ENCODE data around the gene SORBS1. TPM values are rescaled to one million over a fixed set of nuclear protein-coding genes. Genes with fewer than 3 reads are reported as not detected.

Gene SORBS1
- total RNA-seq, 1 donor from 2014 or later: 5.1 TPM

DNA sequence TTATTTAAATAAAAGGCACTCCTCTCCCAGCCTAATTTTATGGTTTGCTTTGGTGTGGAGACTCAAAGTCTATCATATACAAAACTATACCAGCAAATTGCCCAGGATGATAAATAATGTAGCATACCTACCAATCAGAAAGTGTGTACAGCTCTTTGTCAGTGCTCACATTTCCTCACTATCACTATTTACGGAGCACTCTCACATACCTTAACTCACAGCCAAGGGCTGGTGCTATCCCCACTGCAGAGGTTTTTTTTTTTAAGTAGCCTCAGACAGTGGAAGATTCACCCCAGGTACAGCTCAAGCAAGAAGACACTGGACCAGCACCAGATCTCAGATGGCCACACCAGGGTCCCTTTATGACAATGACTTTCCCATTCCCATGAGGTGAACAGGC, 272.9 kb downstream of the SORBS1 start:
- no peak overlapping the region for H2AFZ ChIP-seq (ENCODE audit: low read depth, low read length)
- peaks cover 74% of the 10 kb centered on the region for H3K79me2 ChIP-seq (ENCODE audit: insufficient read depth, low read length)
- Mint-ChIP-seq H3K27ac (ENCODE audit: unreplicated experiment) (no peak overlapping the region), H3K36me3 (ENCODE audit: low read depth, unreplicated experiment) (peaks cover 4% of the 10 kb centered on the region), H3K9me3 (ENCODE audit: unreplicated experiment) (no peaks in the 10 kb centered on the region), H3K4me1 (ENCODE audit: low read depth, unreplicated experiment) (peaks cover 39% of the 10 kb centered on the region), H3K27me3 (ENCODE audit: low read depth, unreplicated experiment) (no peaks in the 10 kb centered on the region), H3K4me3 (ENCODE audit: unreplicated experiment) (peak overlapping the region; percentile 100)
- H3K4me1 ChIP-seq (ENCODE audit: insufficient read depth, low read length): peaks cover 14% of the 10 kb centered on the region
- H3K36me3 ChIP-seq (ENCODE audit: insufficient read depth, low read length): no peaks in the 10 kb centered on the region
- H4K20me1 ChIP-seq (ENCODE audit: insufficient read depth, low read length): peaks cover 55% of the 10 kb centered on the region
- H3K27me3 ChIP-seq (ENCODE audit: insufficient read depth, low read length): no peaks in the 10 kb centered on the region
- H3K4me2 ChIP-seq (ENCODE audit: low read length): peak overlapping the region; percentile 90
- H3K4me3 ChIP-seq (ENCODE audit: insufficient read depth, low read depth, low read length): no peak overlapping the region
- no peak for TF ChIP-seq EZH2 (IDR thresholded peaks at IDR 0.05; ENCODE audit: insufficient read depth, low read length)
- TF ChIP-seq, protein P1, sequence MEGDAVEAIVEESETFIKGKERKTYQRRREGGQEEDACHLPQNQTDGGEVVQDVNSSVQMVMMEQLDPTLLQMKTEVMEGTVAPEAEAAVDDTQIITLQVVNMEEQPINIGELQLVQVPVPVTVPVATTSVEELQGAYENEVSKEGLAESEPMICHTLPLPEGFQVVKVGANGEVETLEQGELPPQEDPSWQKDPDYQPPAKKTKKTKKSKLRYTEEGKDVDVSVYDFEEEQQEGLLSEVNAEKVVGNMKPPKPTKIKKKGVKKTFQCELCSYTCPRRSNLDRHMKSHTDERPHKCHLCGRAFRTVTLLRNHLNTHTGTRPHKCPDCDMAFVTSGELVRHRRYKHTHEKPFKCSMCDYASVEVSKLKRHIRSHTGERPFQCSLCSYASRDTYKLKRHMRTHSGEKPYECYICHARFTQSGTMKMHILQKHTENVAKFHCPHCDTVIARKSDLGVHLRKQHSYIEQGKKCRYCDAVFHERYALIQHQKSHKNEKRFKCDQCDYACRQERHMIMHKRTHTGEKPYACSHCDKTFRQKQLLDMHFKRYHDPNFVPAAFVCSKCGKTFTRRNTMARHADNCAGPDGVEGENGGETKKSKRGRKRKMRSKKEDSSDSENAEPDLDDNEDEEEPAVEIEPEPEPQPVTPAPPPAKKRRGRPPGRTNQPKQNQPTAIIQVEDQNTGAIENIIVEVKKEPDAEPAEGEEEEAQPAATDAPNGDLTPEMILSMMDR (IDR thresholded peaks at IDR 0.05; ENCODE audit: insufficient read depth, low read depth, low read length): no peak
- H3K27ac ChIP-seq (ENCODE audit: low read depth, low read length): no peak overlapping the region
- DNase-seq (ENCODE audit: low read depth) (no peak), FAIRE-seq (no peak)
- no peak overlapping the region for H3K9ac ChIP-seq (ENCODE audit: low read length)
- H3K9me3 ChIP-seq (ENCODE audit: insufficient read depth, low read depth, low read length): no peaks in the 10 kb centered on the region

DNA sequence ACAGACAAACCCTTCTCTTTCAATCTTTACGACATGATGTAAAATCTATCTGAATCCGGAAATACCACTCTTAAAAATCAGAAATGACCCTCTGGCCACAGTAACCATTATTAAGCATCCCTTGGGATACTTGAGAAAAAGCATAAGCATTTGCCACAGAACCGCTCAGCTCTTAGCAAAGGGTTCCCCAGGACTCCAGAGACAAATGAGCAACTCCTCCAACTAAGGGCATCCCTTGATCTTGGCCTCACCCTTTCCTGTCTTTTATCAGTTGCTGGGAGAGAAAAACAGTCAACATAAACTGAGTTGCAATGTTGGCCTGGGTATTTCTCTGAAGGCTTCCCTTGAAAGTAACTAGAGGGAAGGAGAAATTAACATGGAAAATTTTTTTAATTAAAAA, 273.9 kb downstream of the SORBS1 start:
- H3K79me2 ChIP-seq (ENCODE audit: insufficient read depth, low read length): peaks cover 83% of the 10 kb centered on the region
- no peak for TF ChIP-seq EZH2 (IDR thresholded peaks at IDR 0.05; ENCODE audit: insufficient read depth, low read length)
- TF ChIP-seq, protein P1 (IDR thresholded peaks at IDR 0.05; ENCODE audit: insufficient read depth, low read depth, low read length): no peak
- no peaks in the 10 kb centered on the region for H3K36me3 ChIP-seq (ENCODE audit: insufficient read depth, low read length)
- no peak overlapping the region for H3K27ac ChIP-seq (ENCODE audit: low read depth, low read length)
- H3K9me3 ChIP-seq (ENCODE audit: insufficient read depth, low read depth, low read length): no peaks in the 10 kb centered on the region
- H4K20me1 ChIP-seq (ENCODE audit: insufficient read depth, low read length): peaks cover 59% of the 10 kb centered on the region
- DNase-seq (ENCODE audit: low read depth) (no peak), FAIRE-seq (no peak)
- H3K27me3 ChIP-seq (ENCODE audit: insufficient read depth, low read length): no peaks in the 10 kb centered on the region
- Mint-ChIP-seq H3K4me1 (ENCODE audit: low read depth, unreplicated experiment) (peaks cover 41% of the 10 kb centered on the region), H3K36me3 (ENCODE audit: low read depth, unreplicated experiment) (peaks cover 4% of the 10 kb centered on the region), H3K27me3 (ENCODE audit: low read depth, unreplicated experiment) (no peaks in the 10 kb centered on the region), H3K27ac (ENCODE audit: unreplicated experiment) (no peak overlapping the region), H3K9me3 (ENCODE audit: unreplicated experiment) (no peaks in the 10 kb centered on the region), H3K4me3 (ENCODE audit: unreplicated experiment) (peak overlapping the region; percentile 23)
- no peak overlapping the region for H3K9ac ChIP-seq (ENCODE audit: low read length)
- H2AFZ ChIP-seq (ENCODE audit: low read depth, low read length): no peak overlapping the region
- peak overlapping the region; percentile 34 for H3K4me2 ChIP-seq (ENCODE audit: low read length)
- H3K4me1 ChIP-seq (ENCODE audit: insufficient read depth, low read length): peaks cover 14% of the 10 kb centered on the region
- H3K4me3 ChIP-seq (ENCODE audit: insufficient read depth, low read depth, low read length): no peak overlapping the region

DNA sequence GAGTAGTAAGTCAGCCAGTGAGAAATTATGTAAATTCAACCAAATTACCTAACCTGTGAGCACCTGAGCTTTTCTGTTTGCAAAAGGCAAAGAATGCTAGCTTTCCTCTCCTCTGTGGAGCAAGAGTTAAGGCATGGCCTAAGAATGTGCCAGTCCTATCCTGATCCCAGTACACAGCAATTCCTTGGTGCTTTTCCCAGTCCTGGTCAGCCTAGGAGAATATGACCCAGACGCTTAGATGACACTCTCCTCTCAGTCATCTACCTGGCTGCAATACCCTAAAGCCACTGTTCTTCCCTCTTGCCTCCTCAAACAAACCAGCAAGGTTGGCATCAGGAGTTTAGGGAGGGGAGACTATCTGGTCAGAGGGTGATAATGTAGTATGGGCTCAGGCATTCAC, 274.5 kb downstream of the SORBS1 start:
- TF ChIP-seq, protein P1 (IDR thresholded peaks at IDR 0.05; ENCODE audit: insufficient read depth, low read depth, low read length): no peak
- TF ChIP-seq EZH2 (IDR thresholded peaks at IDR 0.05; ENCODE audit: insufficient read depth, low read length): no peak
- peak overlapping the region; percentile 23 for H3K4me3 Mint-ChIP-seq (ENCODE audit: unreplicated experiment)
- H3K9ac ChIP-seq (ENCODE audit: low read length): no peak overlapping the region
- peaks cover 65% of the 10 kb centered on the region for H4K20me1 ChIP-seq (ENCODE audit: insufficient read depth, low read length)
- FAIRE-seq: no peak
- no peaks in the 10 kb centered on the region for H3K27me3 Mint-ChIP-seq (ENCODE audit: low read depth, unreplicated experiment)
- H3K4me3 ChIP-seq (ENCODE audit: insufficient read depth, low read depth, low read length): no peak overlapping the region
- peaks cover 14% of the 10 kb centered on the region for H3K4me1 ChIP-seq (ENCODE audit: insufficient read depth, low read length)
- H3K4me1 Mint-ChIP-seq (ENCODE audit: low read depth, unreplicated experiment): peaks cover 47% of the 10 kb centered on the region
- peaks cover 87% of the 10 kb centered on the region for H3K79me2 ChIP-seq (ENCODE audit: insufficient read depth, low read length)
- H3K27ac Mint-ChIP-seq (ENCODE audit: unreplicated experiment): no peak overlapping the region
- H3K9me3 ChIP-seq (ENCODE audit: insufficient read depth, low read depth, low read length): no peaks in the 10 kb centered on the region
- H3K27me3 ChIP-seq (ENCODE audit: insufficient read depth, low read length): no peaks in the 10 kb centered on the region
- no peak overlapping the region for H2AFZ ChIP-seq (ENCODE audit: low read depth, low read length)
- no peak for DNase-seq (ENCODE audit: low read depth)
- H3K4me2 ChIP-seq (ENCODE audit: low read length): peak overlapping the region; percentile 34
- no peaks in the 10 kb centered on the region for H3K9me3 Mint-ChIP-seq (ENCODE audit: unreplicated experiment)
- no peaks in the 10 kb centered on the region for H3K36me3 ChIP-seq (ENCODE audit: insufficient read depth, low read length)
- H3K36me3 Mint-ChIP-seq (ENCODE audit: low read depth, unreplicated experiment): peaks cover 4% of the 10 kb centered on the region
- no peak overlapping the region for H3K27ac ChIP-seq (ENCODE audit: low read depth, low read length)

Data from astrocyte (in vitro differentiated cells and primary cell).